ENCODE measurements around the gene HK2. TPM values are rescaled to one million over a fixed set of nuclear protein-coding genes. Genes with fewer than 3 reads are reported as not detected.

Gene HK2
- total and polyA plus RNA-seq, 2 experiments from 2014 or later = 24.2 to 25.3 TPM

DNA sequence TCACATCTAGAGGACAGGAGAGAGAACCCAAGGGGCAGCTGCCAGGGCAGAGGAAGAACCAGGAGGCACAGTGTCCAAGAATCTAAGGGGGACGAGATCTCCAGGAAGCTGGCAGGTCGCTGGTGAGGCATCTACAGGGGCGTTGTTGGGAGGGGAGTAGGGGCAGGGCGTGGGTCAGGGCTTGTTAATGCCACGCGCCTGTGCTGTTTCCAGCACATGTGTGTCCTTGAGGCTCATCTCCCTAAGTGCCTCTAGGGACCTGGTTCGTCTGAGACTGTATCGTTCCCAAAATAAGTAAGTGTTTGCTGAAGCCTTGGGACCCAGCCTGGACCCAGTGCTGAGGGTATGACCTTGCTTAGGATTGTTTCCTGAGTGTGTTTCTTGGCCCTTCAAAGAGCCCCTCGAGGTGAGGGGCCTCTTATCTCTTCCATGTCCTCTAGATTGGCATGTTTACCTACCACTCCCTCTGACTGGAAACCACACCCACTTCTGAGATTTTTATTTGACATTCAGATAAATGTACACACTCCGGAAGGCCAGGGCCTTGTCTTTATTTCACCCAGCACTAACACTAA, 22.2 kb downstream of the HK2 start:
- Histone ChIP-seq H3K9me2 (ENCODE audit: insufficient read depth) (no peaks in the 10 kb centered on the region), H3K9me3 (ENCODE audit: low read depth) (no peaks in the 10 kb centered on the region), H4K20me1 (ENCODE audit: insufficient read depth) (peaks cover 20% of the 10 kb centered on the region), H3K4me3 (no peak overlapping the region), H3K4me2 (ENCODE audit: unreplicated experiment) (no peak overlapping the region), H3K27ac (no peak overlapping the region), H3K79me2 (ENCODE audit: insufficient read depth) (peaks cover 88% of the 10 kb centered on the region), H2AFZ (no peak overlapping the region), H3K4me1 (ENCODE audit: insufficient read depth) (peaks cover 18% of the 10 kb centered on the region), H3K36me3 (ENCODE audit: low read depth) (peaks cover 31% of the 10 kb centered on the region; the same call in 1 of the 2 replicates), H3F3A (ENCODE audit: insufficient read depth) (peaks cover 18% of the 10 kb centered on the region; the same call in 1 of the 2 replicates), H3K9ac (no peak overlapping the region), H3K27me3 (replicated peaks; ENCODE audit: insufficient read depth) (no peaks in the 10 kb centered on the region)
- no peak for DNase-seq
- WGBS, 2 experiments (ENCODE audit: low coverage in 1 of 2, low lambda C conversion rate in 2 of 2, missing lambda C conversion rate in 2 of 2) = 81 to 85% methylated on average over 10 of the region's 10 CpGs
- TF ChIP-seq EZH2phosphoT487 (IDR thresholded peaks at IDR 0.05; ENCODE audit: insufficient read depth, low read depth) = no peak
- no peak for TF ChIP-seq EZH2 (IDR thresholded peaks at IDR 0.05; ENCODE audit: insufficient read depth, poor library complexity, severe bottlenecking)
- in situ Hi-C loops (cut with MboI) = no loop called here

DNA sequence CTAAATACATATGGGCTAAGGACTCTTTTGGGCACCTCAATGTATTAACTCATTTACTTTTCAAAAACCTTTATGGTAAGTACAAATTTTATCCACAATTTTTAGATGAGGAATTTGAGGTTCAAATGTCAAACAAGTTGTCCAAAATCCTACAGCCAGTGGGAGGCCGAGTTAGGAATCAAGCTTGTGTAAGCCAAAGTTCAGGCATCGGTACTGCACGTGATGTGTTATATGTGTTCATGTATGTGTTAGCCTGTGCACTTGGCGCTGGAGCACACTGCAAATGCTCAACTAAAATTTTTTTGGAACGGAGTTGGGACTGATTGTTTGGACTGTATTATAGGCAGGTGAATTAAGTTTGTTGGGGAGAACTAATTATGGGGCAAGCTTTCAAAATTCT, 22.7 kb downstream of the HK2 start:
- peaks cover 90% of the 10 kb centered on the region for H3K79me2 ChIP-seq (ENCODE audit: insufficient read depth)
- in situ Hi-C loops (cut with MboI) = no loop called here
- H3K9me2 ChIP-seq (ENCODE audit: insufficient read depth) = no peaks in the 10 kb centered on the region
- no peak overlapping the region for H2AFZ ChIP-seq
- peaks cover 13% of the 10 kb centered on the region for H3K4me1 ChIP-seq (ENCODE audit: insufficient read depth)
- TF ChIP-seq EZH2 (IDR thresholded peaks at IDR 0.05; ENCODE audit: insufficient read depth, poor library complexity, severe bottlenecking) (no peak), EZH2phosphoT487 (IDR thresholded peaks at IDR 0.05; ENCODE audit: insufficient read depth, low read depth) (no peak)
- H3F3A ChIP-seq (ENCODE audit: insufficient read depth) = peaks cover 13% of the 10 kb centered on the region; the same call in 1 of the 2 replicates
- H3K4me2 ChIP-seq (ENCODE audit: unreplicated experiment) = no peak overlapping the region
- H3K4me3 ChIP-seq = no peak overlapping the region
- H4K20me1 ChIP-seq (ENCODE audit: insufficient read depth) = peaks cover 16% of the 10 kb centered on the region
- H3K27me3 ChIP-seq (replicated peaks; ENCODE audit: insufficient read depth) = no peaks in the 10 kb centered on the region
- H3K9me3 ChIP-seq (ENCODE audit: low read depth) = no peaks in the 10 kb centered on the region
- H3K36me3 ChIP-seq (ENCODE audit: low read depth) = peaks cover 31% of the 10 kb centered on the region; the same call in 1 of the 2 replicates
- H3K9ac ChIP-seq = no peak overlapping the region
- WGBS, 2 experiments (ENCODE audit: low coverage in 1 of 2, low lambda C conversion rate in 2 of 2, missing lambda C conversion rate in 2 of 2) = 95 to 97% methylated on average over 5 of the region's 5 CpGs
- H3K27ac ChIP-seq = no peak overlapping the region
- no peak for DNase-seq

DNA sequence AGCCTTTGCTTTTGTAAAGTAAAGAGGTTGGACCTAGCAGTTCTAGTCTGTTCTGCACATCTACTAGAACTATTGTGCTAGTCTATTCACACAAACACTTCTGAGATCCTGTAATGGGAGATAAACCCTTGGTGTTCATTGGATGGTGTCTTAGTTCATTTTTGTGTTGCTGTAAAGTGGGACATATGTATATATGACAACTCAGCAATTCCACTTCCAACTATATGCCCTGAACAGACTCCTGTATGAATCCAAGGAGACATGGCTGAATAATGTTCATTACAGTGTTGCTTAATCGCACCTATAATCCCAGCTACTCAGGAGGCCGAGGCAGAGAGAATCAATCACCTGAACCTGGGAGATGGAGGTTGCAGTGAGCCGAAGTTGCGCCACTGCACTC, 23.3 kb downstream of the HK2 start:
- in situ Hi-C loops (cut with MboI) = no loop called here
- H3K27me3 ChIP-seq (replicated peaks; ENCODE audit: insufficient read depth) = no peaks in the 10 kb centered on the region
- no peak for DNase-seq
- peaks cover 90% of the 10 kb centered on the region for H3K79me2 ChIP-seq (ENCODE audit: insufficient read depth)
- H3K27ac ChIP-seq = no peak overlapping the region
- H3K4me3 ChIP-seq = no peak overlapping the region
- TF ChIP-seq EZH2 (IDR thresholded peaks at IDR 0.05; ENCODE audit: insufficient read depth, poor library complexity, severe bottlenecking) (no peak), EZH2phosphoT487 (IDR thresholded peaks at IDR 0.05; ENCODE audit: insufficient read depth, low read depth) (no peak)
- H3K36me3 ChIP-seq (ENCODE audit: low read depth) = peaks cover 31% of the 10 kb centered on the region; the same call in 1 of the 2 replicates
- H3K4me1 ChIP-seq (ENCODE audit: insufficient read depth) = peaks cover 7% of the 10 kb centered on the region; the same call in 1 of the 2 replicates
- peaks cover 7% of the 10 kb centered on the region; the same call in 1 of the 2 replicates for H3F3A ChIP-seq (ENCODE audit: insufficient read depth)
- H3K9me2 ChIP-seq (ENCODE audit: insufficient read depth) = no peaks in the 10 kb centered on the region
- H3K9ac ChIP-seq = no peak overlapping the region
- no peak overlapping the region for H2AFZ ChIP-seq
- no peak overlapping the region for H3K4me2 ChIP-seq (ENCODE audit: unreplicated experiment)
- WGBS, 2 experiments (ENCODE audit: low coverage in 1 of 2, low lambda C conversion rate in 2 of 2, missing lambda C conversion rate in 2 of 2) = 94 to 98% methylated on average over 4 of the region's 4 CpGs
- H4K20me1 ChIP-seq (ENCODE audit: insufficient read depth) = peaks cover 14% of the 10 kb centered on the region
- H3K9me3 ChIP-seq (ENCODE audit: low read depth) = no peaks in the 10 kb centered on the region

DNA sequence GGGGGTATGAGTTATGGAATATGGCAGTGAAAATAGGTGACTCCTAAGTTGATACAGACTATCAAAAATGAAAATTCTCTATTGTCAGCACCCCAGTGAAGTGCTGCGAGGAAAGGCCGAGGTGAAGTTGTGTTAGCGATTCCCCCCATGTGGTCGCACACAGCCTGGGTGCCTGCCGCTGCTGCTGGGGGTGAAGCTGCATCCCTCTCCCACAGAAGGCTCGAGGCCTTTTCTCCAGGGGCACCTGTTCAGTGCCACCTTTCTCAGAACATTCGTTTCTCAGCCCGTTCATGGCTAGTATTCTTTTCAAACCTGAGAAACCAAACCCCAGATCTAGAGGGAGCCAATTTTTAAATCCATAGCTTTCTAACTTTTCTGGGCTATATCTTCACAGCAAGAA, 23.8 kb downstream of the HK2 start:
- H3K9me2 ChIP-seq (ENCODE audit: insufficient read depth) = no peaks in the 10 kb centered on the region
- H3K36me3 ChIP-seq (ENCODE audit: low read depth) = peaks cover 31% of the 10 kb centered on the region; the same call in 1 of the 2 replicates
- H3K79me2 ChIP-seq (ENCODE audit: insufficient read depth) = peaks cover 90% of the 10 kb centered on the region
- H3K9ac ChIP-seq = no peak overlapping the region
- H3K27ac ChIP-seq = no peak overlapping the region
- H3K9me3 ChIP-seq (ENCODE audit: low read depth) = no peaks in the 10 kb centered on the region
- H4K20me1 ChIP-seq (ENCODE audit: insufficient read depth) = peaks cover 14% of the 10 kb centered on the region
- no peak overlapping the region for H2AFZ ChIP-seq
- H3F3A ChIP-seq (ENCODE audit: insufficient read depth) = peaks cover 3% of the 10 kb centered on the region; the same call in 1 of the 2 replicates
- no peak for TF ChIP-seq EZH2 (IDR thresholded peaks at IDR 0.05; ENCODE audit: insufficient read depth, poor library complexity, severe bottlenecking)
- TF ChIP-seq EZH2phosphoT487 (IDR thresholded peaks at IDR 0.05; ENCODE audit: insufficient read depth, low read depth) = no peak
- H3K4me1 ChIP-seq (ENCODE audit: insufficient read depth) = peaks cover 2% of the 10 kb centered on the region; the same call in 1 of the 2 replicates
- no peak for DNase-seq
- 91 to 94% methylated on average over 8 of the region's 8 CpGs for WGBS, 2 experiments (ENCODE audit: low coverage in 1 of 2, low lambda C conversion rate in 2 of 2, missing lambda C conversion rate in 2 of 2)
- no peak overlapping the region for H3K4me2 ChIP-seq (ENCODE audit: unreplicated experiment)
- no peaks in the 10 kb centered on the region for H3K27me3 ChIP-seq (replicated peaks; ENCODE audit: insufficient read depth)
- no peak overlapping the region for H3K4me3 ChIP-seq
- in situ Hi-C loops (cut with MboI) = no loop called here

Data from GM23248 (cell line).